HEK293 (cell line): ENCODE measurements around the gene FRMPD2.

ENCODE experiments used
- CTCF ChIA-PET: fragments of 350-600 bp; formaldehyde crosslinking; extraction: SDS; loops from one replicate; lab custom pipeline; 2021; ENCODE audit warnings: antibody characterized with exemption; lab: Yijun Ruan, JAX
- POLR2A ChIA-PET: fragments of 300-600 bp; formaldehyde crosslinking; extraction: SDS; loops from one replicate; lab custom pipeline; 2020; ENCODE audit warnings: antibody characterized with exemption, inconsistent platforms; lab: Yijun Ruan, JAX
- H3K27ac ChIP-seq: fragments of 200-500 bp; sonication (Bioruptor generic); 2 replicates; pipeline ENCODE4 v1.5.1; 2014; ENCODE audit warnings: low read depth, low read length, control low read depth, inconsistent platforms; ENCODE audit errors: extremely low read depth
- H3K36me3 ChIP-seq, 2 experiments: fragments of 200-500 bp in 1 of 2; sonication (Bioruptor generic) in 1 of 2; 1 replicate in 1 of 2; 2 replicates in 1 of 2; pipeline ENCODE4 v1.5.1; 2014 to 2017; ENCODE audit warnings: inconsistent platforms in 2 of 2, low read length in 2 of 2; ENCODE audit not compliant: control insufficient read depth in 2 of 2, insufficient read depth in 1 of 2
- H3K4me1 ChIP-seq: fragments of 200-500 bp; sonication (Bioruptor generic); 2 replicates; pipeline ENCODE4 v1.5.1; 2014; ENCODE audit warnings: mild to moderate bottlenecking, low read length, inconsistent platforms; ENCODE audit not compliant: control insufficient read depth, insufficient read depth
- H3K4me3 ChIP-seq: 2 replicates; pipeline ENCODE4 v1.5.1; 2011; ENCODE audit warnings: low read depth, mild to moderate bottlenecking, control low read depth, low read length, moderate library complexity
- H3K9me3 ChIP-seq: fragments of 200-500 bp; sonication (Bioruptor generic); 2 replicates; pipeline ENCODE4 v1.5.1; 2014; ENCODE audit warnings: low read depth, low read length, inconsistent platforms; ENCODE audit not compliant: control insufficient read depth, insufficient read depth
- AEBP2 ChIP-seq: fragments of 450-650 bp; formaldehyde crosslinking; IDR thresholded peaks from 2 replicates; pipeline ENCODE4 v1.5.1; 2016; ENCODE audit warnings: missing biosample characterization, missing genetic modification characterization, borderline replicate concordance
- CTCF ChIP-seq: fragments of 450-650 bp; formaldehyde crosslinking; IDR thresholded peaks from 2 replicates; pipeline ENCODE4 v1.5.1; 2016; ENCODE audit warnings: missing biosample characterization, missing genetic modification characterization
- HOXA7 ChIP-seq: sonication (generic); formaldehyde crosslinking; IDR thresholded peaks from 2 replicates; pipeline ENCODE4 v1.8.1; 2022; ENCODE audit warnings: missing genetic modification reagents, borderline replicate concordance
- KLF1 ChIP-seq: fragments of 450-650 bp; formaldehyde crosslinking; IDR thresholded peaks from 2 replicates; pipeline ENCODE4 v1.5.1; 2016; ENCODE audit warnings: missing biosample characterization, missing genetic modification characterization
- KLF8 ChIP-seq: fragments of 450-650 bp; formaldehyde crosslinking; IDR thresholded peaks from 2 replicates; pipeline ENCODE4 v1.5.1; 2016; ENCODE audit warnings: missing biosample characterization, missing genetic modification characterization
- MYNN ChIP-seq: fragments of 450-650 bp; formaldehyde crosslinking; IDR thresholded peaks from 2 replicates; pipeline ENCODE4 v1.5.1; 2016; ENCODE audit warnings: missing biosample characterization, missing genetic modification characterization, borderline replicate concordance
- MZF1 ChIP-seq: fragments of 450-650 bp; formaldehyde crosslinking; IDR thresholded peaks from 2 replicates; pipeline ENCODE4 v1.5.1; 2017; ENCODE audit warnings: missing biosample characterization, missing genetic modification characterization, borderline replicate concordance
- OSR2 ChIP-seq: fragments of 450-650 bp; formaldehyde crosslinking; IDR thresholded peaks from 2 replicates; pipeline ENCODE4 v1.5.1; 2016; ENCODE audit warnings: missing biosample characterization, missing genetic modification characterization
- SCRT2 ChIP-seq: fragments of 450-650 bp; formaldehyde crosslinking; IDR thresholded peaks from 2 replicates; pipeline ENCODE4 v1.5.1; 2016; ENCODE audit warnings: missing biosample characterization, missing genetic modification characterization
- SP7 ChIP-seq: fragments of 450-650 bp; formaldehyde crosslinking; IDR thresholded peaks from 2 replicates; pipeline ENCODE4 v1.5.1; 2016; ENCODE audit warnings: missing biosample characterization, missing genetic modification characterization
- WT1 ChIP-seq: fragments of 450-650 bp; formaldehyde crosslinking; IDR thresholded peaks from 2 replicates; pipeline ENCODE4 v1.5.1; 2016; ENCODE audit warnings: missing biosample characterization, missing genetic modification characterization
- ZBTB1 ChIP-seq: fragments of 450-650 bp; formaldehyde crosslinking; IDR thresholded peaks from 2 replicates; pipeline ENCODE4 v1.5.1; 2016; ENCODE audit warnings: missing biosample characterization, missing genetic modification characterization
- ZBTB20 ChIP-seq: fragments of 450-650 bp; formaldehyde crosslinking; IDR thresholded peaks from 2 replicates; pipeline ENCODE4 v1.5.1; 2016; ENCODE audit warnings: missing biosample characterization, missing genetic modification characterization
- ZFP41 ChIP-seq: fragments of 450-650 bp; formaldehyde crosslinking; IDR thresholded peaks from 2 replicates; pipeline ENCODE4 v1.5.1; 2016; ENCODE audit warnings: missing biosample characterization, missing genetic modification characterization, borderline replicate concordance
- ZIC2 ChIP-seq: fragments of 450-650 bp; formaldehyde crosslinking; IDR thresholded peaks from 2 replicates; pipeline ENCODE4 v1.5.1; 2016; ENCODE audit warnings: missing biosample characterization, missing genetic modification characterization
- ZNF10 ChIP-seq: fragments of 450-650 bp; formaldehyde crosslinking; IDR thresholded peaks from 2 replicates; pipeline ENCODE4 v1.5.1; 2017; ENCODE audit warnings: missing biosample characterization, missing genetic modification characterization
- ZNF114 ChIP-seq: fragments of 450-650 bp; formaldehyde crosslinking; IDR thresholded peaks from 2 replicates; pipeline ENCODE4 v1.5.0; 2017; ENCODE audit warnings: missing biosample characterization, missing genetic modification characterization
- ZNF239 ChIP-seq: fragments of 450-650 bp; formaldehyde crosslinking; IDR thresholded peaks from 2 replicates; pipeline ENCODE4 v1.5.1; 2016; ENCODE audit warnings: missing biosample characterization, missing genetic modification characterization
- ZNF324 ChIP-seq: fragments of 450-650 bp; formaldehyde crosslinking; IDR thresholded peaks from 2 replicates; pipeline ENCODE4 v1.5.1; 2016; ENCODE audit warnings: missing biosample characterization, missing genetic modification characterization
- ZNF335 ChIP-seq: fragments of 450-650 bp; formaldehyde crosslinking; conservative IDR thresholded peaks from 2 replicates; pipeline ENCODE4 v1.5.1; 2016; ENCODE audit warnings: missing biosample characterization, missing genetic modification characterization
- ZNF423 ChIP-seq: fragments of 450-650 bp; formaldehyde crosslinking; IDR thresholded peaks from 2 replicates; pipeline ENCODE4 v1.5.1; 2016; ENCODE audit warnings: missing biosample characterization, missing genetic modification characterization
- ZNF48 ChIP-seq: fragments of 450-650 bp; formaldehyde crosslinking; IDR thresholded peaks from 2 replicates; pipeline ENCODE4 v1.5.1; 2016; ENCODE audit warnings: missing biosample characterization, missing genetic modification characterization
- ZNF501 ChIP-seq: fragments of 450-650 bp; formaldehyde crosslinking; IDR thresholded peaks from 2 replicates; pipeline ENCODE4 v1.5.1; 2016; ENCODE audit warnings: missing biosample characterization, missing genetic modification characterization
- ZNF518A ChIP-seq: fragments of 450-650 bp; formaldehyde crosslinking; conservative IDR thresholded peaks from 2 replicates; pipeline ENCODE4 v1.5.1; 2016; ENCODE audit warnings: low read depth, missing biosample characterization, missing genetic modification characterization
- ZNF544 ChIP-seq: fragments of 450-650 bp; formaldehyde crosslinking; IDR thresholded peaks from 2 replicates; pipeline ENCODE4 v1.5.0; 2017; ENCODE audit warnings: missing biosample characterization, missing genetic modification characterization
- ZNF555 ChIP-seq: fragments of 450-650 bp; formaldehyde crosslinking; conservative IDR thresholded peaks from 2 replicates; pipeline ENCODE4 v1.5.1; 2017; ENCODE audit warnings: missing biosample characterization, mild to moderate bottlenecking, missing genetic modification characterization, inconsistent platforms
- ZNF560 ChIP-seq: fragments of 450-650 bp; formaldehyde crosslinking; IDR thresholded peaks from 2 replicates; pipeline ENCODE4 v1.5.1; 2017; ENCODE audit warnings: missing biosample characterization, missing genetic modification characterization, borderline replicate concordance
- ZNF571 ChIP-seq: fragments of 450-650 bp; formaldehyde crosslinking; IDR thresholded peaks from 2 replicates; pipeline ENCODE4 v1.5.0; 2017; ENCODE audit warnings: missing biosample characterization, missing genetic modification characterization
- ZNF692 ChIP-seq: fragments of 450-650 bp; formaldehyde crosslinking; IDR thresholded peaks from 2 replicates; pipeline ENCODE4 v1.5.1; 2016; ENCODE audit warnings: missing biosample characterization, missing genetic modification characterization
- ZNF843 ChIP-seq: fragments of 450-650 bp; formaldehyde crosslinking; IDR thresholded peaks from 2 replicates; pipeline ENCODE4 v1.5.1; 2016; ENCODE audit warnings: missing biosample characterization, missing genetic modification characterization

The FRMPD2 gene

DNA sequence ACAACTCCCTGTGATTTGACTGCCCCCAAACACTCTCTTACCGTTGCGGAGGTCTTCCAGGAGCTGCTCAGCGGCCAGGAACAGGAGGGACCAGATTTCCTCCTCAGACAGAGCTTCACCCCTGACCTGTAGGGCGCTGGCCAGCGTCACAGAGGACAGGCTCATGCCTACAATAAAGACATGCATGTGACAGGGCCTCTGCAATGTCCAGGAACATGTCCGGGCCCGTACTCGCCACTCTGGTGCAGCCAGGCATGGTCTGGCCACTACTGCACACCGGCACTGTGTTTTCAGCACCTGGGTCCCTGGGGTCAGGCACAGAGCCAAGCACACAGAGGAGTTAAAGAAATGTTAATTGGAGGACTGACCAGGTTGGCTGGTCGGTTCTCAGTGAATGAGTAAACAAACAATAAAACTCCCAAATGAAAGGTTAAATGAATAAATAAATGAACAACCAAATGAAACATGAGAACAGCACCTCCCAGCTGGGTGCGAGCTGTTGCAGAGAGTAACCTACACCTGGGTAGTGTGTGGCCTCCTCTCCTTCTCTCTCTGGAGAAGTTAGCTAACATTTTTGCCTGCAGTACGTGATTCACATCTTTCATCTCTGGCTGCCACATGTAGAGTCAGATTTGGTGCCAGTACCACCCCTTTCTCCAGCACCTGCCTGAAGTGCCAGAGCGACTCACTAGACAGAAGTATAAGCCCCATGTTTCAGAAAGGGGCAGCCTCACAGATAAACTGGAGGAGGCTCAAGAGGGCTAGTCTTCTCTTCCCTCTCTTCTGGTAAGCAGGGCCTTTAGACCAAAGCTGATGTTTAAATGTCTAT is 22.8 kb downstream of the FRMPD2 start (continued):
- peak; percentile 42; the same call in 1 of the 2 replicates for TF ChIP-seq SCRT2 (tag by site-specific recombination)
- TF ChIP-seq MZF1 (tag by site-specific recombination): no peak
- no peak for TF ChIP-seq AEBP2
- no peak for TF ChIP-seq HOXA7 (CRISPR knock-in tag)
- TF ChIP-seq ZNF423: no peak
- TF ChIP-seq ZNF571 (tag by site-specific recombination): no peak
- no peak for TF ChIP-seq ZNF692 (tag by site-specific recombination)
- no peak for TF ChIP-seq ZNF239 (tag by site-specific recombination)
- peak; percentile 91 for TF ChIP-seq WT1 (tag by site-specific recombination)
- TF ChIP-seq ZBTB20 (tag by site-specific recombination): peak; percentile 45
- no peak for TF ChIP-seq ZBTB1 (tag by site-specific recombination)
- no peak for TF ChIP-seq MYNN (tag by site-specific recombination)
- no peak for TF ChIP-seq OSR2 (tag by site-specific recombination)
- no peak for TF ChIP-seq ZNF10 (tag by site-specific recombination)
- no peak for TF ChIP-seq ZNF544 (tag by site-specific recombination)
- TF ChIP-seq ZNF335 (tag by site-specific recombination): 0 out of 2 replicates have a peak, but pooled peaks have one; percentile 30
- TF ChIP-seq ZNF324: no peak
- TF ChIP-seq SP7 (tag by site-specific recombination): peak; percentile 49; the same call in 1 of the 2 replicates
- TF ChIP-seq ZNF843: no peak
- TF ChIP-seq ZFP41 (tag by site-specific recombination): no peak
- no peak for TF ChIP-seq KLF1
- TF ChIP-seq ZNF501 (tag by site-specific recombination): no peak
- TF ChIP-seq ZIC2 (tag by site-specific recombination): peak; percentile 61

DNA sequence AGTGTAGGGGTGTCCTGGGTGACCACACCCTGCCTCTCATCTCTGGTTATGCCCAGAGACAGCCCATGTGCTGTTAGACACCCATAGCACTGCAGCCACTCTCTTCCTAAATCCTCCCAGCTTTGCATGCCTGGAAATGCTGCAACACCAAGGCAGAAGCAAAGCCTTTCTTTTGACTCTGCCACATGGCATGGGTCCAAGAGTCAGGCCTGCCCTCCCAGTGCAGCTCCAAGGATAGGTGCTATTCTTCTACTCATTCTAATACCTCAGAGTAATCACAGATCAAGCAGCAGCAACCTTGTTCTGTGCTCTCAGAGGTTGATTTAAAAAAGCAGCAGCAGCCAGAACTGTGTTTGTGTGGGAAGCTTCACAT is 23.4 kb downstream of the FRMPD2 start:
- H3K27ac ChIP-seq: peak overlapping the region; percentile 1; the same call in 1 of the 2 replicates
- CTCF ChIA-PET: interaction anchor here (0.6 kb wide), 1 partner anchor 1707 kb away, joined by 3 read pairs; no protein-coding TSS in a partner anchor
- no peaks in the 10 kb centered on the region for H3K9me3 ChIP-seq
- H3K4me3 ChIP-seq: no peak overlapping the region
- H3K4me1 ChIP-seq: no peaks in the 10 kb centered on the region; the same call in 1 of the 2 replicates
- H3K36me3 ChIP-seq: no peaks in the 10 kb centered on the region
- POLR2A ChIA-PET: no interaction called here
- no peak for TF ChIP-seq ZNF518A
- no peak for TF ChIP-seq ZNF560 (tag by site-specific recombination)
- no peak for TF ChIP-seq CTCF
- TF ChIP-seq KLF8 (tag by site-specific recombination): no peak
- TF ChIP-seq ZNF48 (tag by site-specific recombination): no peak
- TF ChIP-seq ZNF555: no peak
- no peak for TF ChIP-seq ZNF114 (tag by site-specific recombination)
